Glutamatergic neuron (in vitro differentiated cells): Measurements from ENCODE around the gene LSAMP. TPM values are rescaled to one million over a fixed set of nuclear protein-coding genes. Genes with fewer than 3 reads are reported as not detected.

Experiments used
- DNase-seq: peaks from one replicate; pipeline ENCODE4 v3.0.0; 2022
- H3K27ac Mint-ChIP-seq: one replicate; pipeline ENCODE4 v1.8.0; 2020; ENCODE audit warnings: mild to moderate bottlenecking, mixed read lengths, inconsistent platforms; ENCODE audit not compliant: unreplicated experiment
- H3K27me3 Mint-ChIP-seq: one replicate; pipeline ENCODE4 v1.8.0; 2020; ENCODE audit warnings: mild to moderate bottlenecking, moderate library complexity, mixed read lengths, inconsistent platforms; ENCODE audit not compliant: unreplicated experiment
- H3K36me3 Mint-ChIP-seq: one replicate; pipeline ENCODE4 v1.8.0; 2020; ENCODE audit warnings: mild to moderate bottlenecking, mixed read lengths, inconsistent platforms; ENCODE audit not compliant: unreplicated experiment
- H3K4me1 Mint-ChIP-seq: one replicate; pipeline ENCODE4 v1.8.0; 2020; ENCODE audit warnings: mild to moderate bottlenecking, low read depth, mixed read lengths, inconsistent platforms; ENCODE audit not compliant: unreplicated experiment
- H3K4me3 Mint-ChIP-seq: one replicate; pipeline ENCODE4 v1.8.0; 2020; ENCODE audit warnings: mild to moderate bottlenecking, mixed read lengths, inconsistent platforms; ENCODE audit not compliant: unreplicated experiment
- H3K9me3 Mint-ChIP-seq: one replicate; pipeline ENCODE4 v1.8.0; 2020; ENCODE audit warnings: mild to moderate bottlenecking, moderate library complexity, mixed read lengths, inconsistent platforms; ENCODE audit not compliant: unreplicated experiment
- CTCF ChIP-seq: fragments of 200-600 bp; sonication (generic); IDR thresholded peaks from one replicate; pipeline ENCODE4 v1.5.0; 2021; ENCODE audit not compliant: partially characterized antibody, unreplicated experiment
- total RNA-seq: library from RNA; stranded (reverse); fragmentation: NEBNext Ultra II Directional; extraction: Animal tissue kit (Norgen Biotek cat#: 25700); gene quantifications from one replicate; pipeline ENCODE4 v1.2.1, GENCODE V29; 2021; ENCODE audit not compliant: unreplicated experiment

LSAMP gene
- total RNA-seq, 1 donor from 2014 or later: 67.1 TPM

- Mint-ChIP-seq H3K36me3 (no peaks in the 10 kb centered on the region), H3K9me3 (no peaks in the 10 kb centered on the region), H3K4me3 (no peak overlapping the region), H3K27ac (no peak overlapping the region), H3K27me3 (no peaks in the 10 kb centered on the region), H3K4me1 (peaks cover 6% of the 10 kb centered on the region)
- TF ChIP-seq CTCF: no peak
- DNase-seq: no peak
These were observed 530.2 kb downstream of the LSAMP start for GRCh38 chr3:115915061-115915460.

GRCh38 chr3:115913069-115913686 is 532.1 kb downstream of the LSAMP start:
- no peak for DNase-seq
- TF ChIP-seq CTCF: peak; percentile 66
- Mint-ChIP-seq H3K27ac (no peak overlapping the region), H3K36me3 (no peaks in the 10 kb centered on the region), H3K4me1 (peaks cover 2% of the 10 kb centered on the region), H3K9me3 (no peaks in the 10 kb centered on the region), H3K4me3 (no peak overlapping the region), H3K27me3 (no peaks in the 10 kb centered on the region)

- H3K9me3 Mint-ChIP-seq: no peaks in the 10 kb centered on the region
- no peak for DNase-seq
- no peak for TF ChIP-seq CTCF
- H3K27me3 Mint-ChIP-seq: no peaks in the 10 kb centered on the region
- H3K4me3 Mint-ChIP-seq: no peak overlapping the region
- no peak overlapping the region for H3K27ac Mint-ChIP-seq
- no peaks in the 10 kb centered on the region for H3K36me3 Mint-ChIP-seq
- peaks cover 2% of the 10 kb centered on the region for H3K4me1 Mint-ChIP-seq
These were observed 532.9 kb downstream of the LSAMP start for GRCh38 chr3:115912372-115912771.

GRCh38 chr3:115905871-115906270 is 539.4 kb downstream of the LSAMP start:
- Mint-ChIP-seq H3K4me3 (no peak overlapping the region), H3K27ac (no peak overlapping the region), H3K4me1 (peaks cover 3% of the 10 kb centered on the region), H3K9me3 (no peaks in the 10 kb centered on the region), H3K36me3 (no peaks in the 10 kb centered on the region), H3K27me3 (no peaks in the 10 kb centered on the region)
- DNase-seq: no peak
- TF ChIP-seq CTCF: no peak

GRCh38 chr3:115903843-115904242 is 541.4 kb downstream of the LSAMP start:
- no peak for DNase-seq
- Mint-ChIP-seq H3K27ac (no peak overlapping the region), H3K36me3 (no peaks in the 10 kb centered on the region), H3K9me3 (no peaks in the 10 kb centered on the region), H3K27me3 (no peaks in the 10 kb centered on the region), H3K4me1 (peaks cover 6% of the 10 kb centered on the region), H3K4me3 (no peak overlapping the region)
- no peak for TF ChIP-seq CTCF
